Activated naive CD4-positive, alpha-beta T cell treated with anti-CD3 and anti-CD28 coated beads, Interleukin-2, amount 50 U/mL, for 72 hours (primary cell): ENCODE data around the gene RAP1B. TPM values are rescaled to one million over a fixed set of nuclear protein-coding genes. Genes with fewer than 3 reads are reported as not detected.

ENCODE experiments used
- total RNA-seq, 2 donors: library from RNA; stranded (reverse); gene quantifications; one replicate each; pipeline ENCODE4 v1.2.3, GENCODE V29; 2022

The RAP1B gene
- total RNA-seq, 2 donors from 2014 or later, result 182 to 232 TPM

Other genes starting within 250 kb of the RAP1B start
- 100 to 1,000 TPM; 156 to 159 TPM for gene NUP107, start 76.1 kb downstream of the RAP1B start, total RNA-seq
- gene SLC35E3, start 135.3 kb downstream of the RAP1B start, total RNA-seq, result 1 to 10 TPM; 5.3 to 9.4 TPM
- gene MDM2, start 197.3 kb downstream of the RAP1B start, total RNA-seq, result 100 to 1,000 TPM; 141 to 393 TPM